Nephron (organoid): ENCODE results near the gene B3GNT7.

Experiments
- H3K27ac Mint-ChIP-seq, 3 experiments: 2 replicates each; pipeline ENCODE4 v1.8.0; 2020; ENCODE audit warnings: mixed read lengths in 3 of 3, mild to moderate bottlenecking in 2 of 3, moderate library complexity in 1 of 3
- H3K27me3 Mint-ChIP-seq: 2 replicates; pipeline ENCODE4 v1.8.0; 2021; ENCODE audit warnings: low read depth, mild to moderate bottlenecking, moderate library complexity, mixed read lengths
- H3K36me3 Mint-ChIP-seq: 2 replicates; pipeline ENCODE4 v1.8.0; 2020; ENCODE audit warnings: low read depth, mixed read lengths
- H3K4me1 Mint-ChIP-seq: 2 replicates; pipeline ENCODE4 v1.8.0; 2020; ENCODE audit warnings: mixed read lengths
- H3K4me3 Mint-ChIP-seq, 3 experiments: 2 replicates each; pipeline ENCODE4 v1.8.0; 2020; ENCODE audit warnings: mild to moderate bottlenecking in 3 of 3, mixed read lengths in 3 of 3, moderate library complexity in 2 of 3
- H3K9me3 Mint-ChIP-seq: 2 replicates; pipeline ENCODE4 v1.8.0; 2020; ENCODE audit warnings: mixed read lengths
- TF ChIP-seq, protein P1 (sequence below), 3 experiments: fragments of 200-600 bp; sonication (generic); IDR thresholded peaks; one replicate each; pipeline ENCODE4 v1.5.0; 2021; ENCODE audit warnings: antibody characterized with exemption in 3 of 3; ENCODE audit not compliant: unreplicated experiment in 3 of 3

The B3GNT7 gene

DNA sequence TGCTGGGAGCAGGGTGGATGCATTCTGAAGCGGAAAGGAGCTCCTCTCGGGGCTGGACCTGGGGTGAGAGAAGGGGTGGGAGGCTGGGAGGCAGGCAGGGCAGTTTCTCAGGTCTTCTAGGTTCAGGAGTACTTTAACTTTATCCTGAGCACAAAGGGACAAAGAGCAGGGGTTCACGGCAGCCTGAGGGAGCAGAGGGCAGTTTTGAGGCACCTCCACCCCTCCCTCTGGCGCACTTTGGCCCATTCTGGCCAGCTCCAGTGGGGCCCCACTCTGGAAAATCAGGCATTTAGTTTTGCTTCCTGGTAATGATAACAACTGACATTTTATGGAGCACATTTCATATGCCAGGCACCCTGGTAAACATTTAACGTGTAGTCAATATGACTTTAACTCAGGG, 14.3 kb downstream of the B3GNT7 start:
- Mint-ChIP-seq H3K27me3 (peaks cover 17% of the 10 kb centered on the region), H3K4me3 (no peak overlapping the region), H3K27ac (no peak overlapping the region), H3K9me3 (peaks cover 8% of the 10 kb centered on the region), H3K36me3 (no peaks in the 10 kb centered on the region), H3K4me1 (peaks cover 17% of the 10 kb centered on the region)
- TF ChIP-seq, protein P1, sequence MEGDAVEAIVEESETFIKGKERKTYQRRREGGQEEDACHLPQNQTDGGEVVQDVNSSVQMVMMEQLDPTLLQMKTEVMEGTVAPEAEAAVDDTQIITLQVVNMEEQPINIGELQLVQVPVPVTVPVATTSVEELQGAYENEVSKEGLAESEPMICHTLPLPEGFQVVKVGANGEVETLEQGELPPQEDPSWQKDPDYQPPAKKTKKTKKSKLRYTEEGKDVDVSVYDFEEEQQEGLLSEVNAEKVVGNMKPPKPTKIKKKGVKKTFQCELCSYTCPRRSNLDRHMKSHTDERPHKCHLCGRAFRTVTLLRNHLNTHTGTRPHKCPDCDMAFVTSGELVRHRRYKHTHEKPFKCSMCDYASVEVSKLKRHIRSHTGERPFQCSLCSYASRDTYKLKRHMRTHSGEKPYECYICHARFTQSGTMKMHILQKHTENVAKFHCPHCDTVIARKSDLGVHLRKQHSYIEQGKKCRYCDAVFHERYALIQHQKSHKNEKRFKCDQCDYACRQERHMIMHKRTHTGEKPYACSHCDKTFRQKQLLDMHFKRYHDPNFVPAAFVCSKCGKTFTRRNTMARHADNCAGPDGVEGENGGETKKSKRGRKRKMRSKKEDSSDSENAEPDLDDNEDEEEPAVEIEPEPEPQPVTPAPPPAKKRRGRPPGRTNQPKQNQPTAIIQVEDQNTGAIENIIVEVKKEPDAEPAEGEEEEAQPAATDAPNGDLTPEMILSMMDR (IDR thresholded peaks at IDR 0.05; ENCODE audit: unreplicated experiment in 3 of 3) = no peak

DNA sequence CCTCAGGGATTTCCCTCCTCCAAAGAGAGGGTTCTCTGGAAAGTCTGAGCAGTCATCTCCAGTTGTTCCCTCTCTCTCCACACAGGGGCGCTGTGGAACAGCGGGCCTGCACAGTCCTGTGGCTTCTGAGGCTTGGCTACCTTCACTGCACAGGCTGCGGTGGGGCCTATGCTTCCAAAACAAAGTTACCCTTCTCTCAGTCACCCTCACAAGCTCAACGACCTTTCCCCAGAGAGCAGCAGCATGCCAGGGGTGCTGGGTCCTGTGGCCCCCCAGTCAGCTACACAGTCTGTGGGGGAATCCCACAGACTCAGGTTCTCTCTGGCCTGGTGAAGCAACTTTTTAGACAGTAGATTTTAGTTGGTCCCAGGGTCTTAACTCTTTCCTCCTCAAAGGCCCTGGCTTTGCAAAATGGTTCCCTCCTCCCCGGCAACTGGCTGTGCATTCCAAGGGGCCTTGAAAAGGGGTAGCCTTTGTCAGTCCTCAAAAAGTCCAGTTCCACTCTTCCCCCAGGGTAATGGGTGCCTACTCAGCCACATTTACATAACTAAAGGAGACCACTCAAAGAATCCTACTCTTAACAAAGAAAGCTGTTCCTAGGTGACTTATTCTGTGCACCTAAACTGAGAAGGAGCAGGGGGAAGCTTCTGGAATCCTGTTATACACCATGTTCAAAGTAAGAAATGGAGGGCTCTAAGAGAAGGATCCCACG, 14.9 kb downstream of the B3GNT7 start:
- peak overlapping the region in 1 of 3 experiments; percentile 17 for H3K4me3 Mint-ChIP-seq
- TF ChIP-seq, protein P1 (IDR thresholded peaks at IDR 0.05; ENCODE audit: unreplicated experiment in 3 of 3) = peak in 1 of 3 experiments; percentile 24
- no peaks in the 10 kb centered on the region for H3K36me3 Mint-ChIP-seq
- peaks cover 17% of the 10 kb centered on the region for H3K4me1 Mint-ChIP-seq
- no peak overlapping the region for H3K27ac Mint-ChIP-seq
- peaks cover 17% of the 10 kb centered on the region for H3K27me3 Mint-ChIP-seq
- peaks cover 8% of the 10 kb centered on the region for H3K9me3 Mint-ChIP-seq

DNA sequence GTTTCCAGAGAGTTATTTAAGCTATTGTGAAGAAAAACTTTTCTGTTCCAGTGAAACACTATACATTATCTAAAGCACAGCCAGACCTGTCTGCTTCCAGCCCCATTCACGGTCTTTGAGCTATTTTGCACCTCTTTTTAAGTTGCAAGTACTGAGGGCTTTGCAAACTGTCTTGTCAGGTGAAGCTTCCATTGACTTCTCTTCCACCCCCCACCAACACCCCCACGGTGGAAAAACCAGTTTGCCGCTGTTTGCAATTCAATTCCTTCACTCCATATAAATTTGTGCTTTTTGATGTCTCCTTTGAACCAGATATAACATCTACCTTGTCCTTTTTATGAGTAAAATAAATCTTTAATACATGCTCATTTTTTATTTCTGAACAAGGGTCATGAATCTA, 15.7 kb downstream of the B3GNT7 start:
- Mint-ChIP-seq H3K4me3 (peak overlapping the region; percentile 75 to 84 (median 81)), H3K4me1 (peaks cover 17% of the 10 kb centered on the region), H3K27me3 (peaks cover 17% of the 10 kb centered on the region), H3K36me3 (no peaks in the 10 kb centered on the region), H3K27ac (peak overlapping the region; percentile 17 to 78 (median 50)), H3K9me3 (peaks cover 8% of the 10 kb centered on the region)
- TF ChIP-seq, protein P1 (IDR thresholded peaks at IDR 0.05; ENCODE audit: unreplicated experiment in 3 of 3) = no peak

- H3K27ac Mint-ChIP-seq = peak overlapping the region; percentile 17 to 78 (median 50)
- TF ChIP-seq, protein P1 (IDR thresholded peaks at IDR 0.05; ENCODE audit: unreplicated experiment in 3 of 3) = peak; percentile 85 to 96 (median 87)
- peaks cover 17% of the 10 kb centered on the region for H3K4me1 Mint-ChIP-seq
- peaks cover 17% of the 10 kb centered on the region for H3K27me3 Mint-ChIP-seq
- H3K9me3 Mint-ChIP-seq = peaks cover 8% of the 10 kb centered on the region
- no peaks in the 10 kb centered on the region for H3K36me3 Mint-ChIP-seq
- H3K4me3 Mint-ChIP-seq = peak overlapping the region; percentile 75 to 84 (median 81)
Measured at GRCh38 chr2:231411831-231412617, 16.5 kb downstream of the B3GNT7 start.

GRCh38 chr2:231412618-231412963, 17.1 kb downstream of the B3GNT7 start:
- H3K27ac Mint-ChIP-seq = peak overlapping the region in 1 of 3 experiments; percentile 14
- H3K27me3 Mint-ChIP-seq = peaks cover 17% of the 10 kb centered on the region
- H3K4me1 Mint-ChIP-seq = peaks cover 17% of the 10 kb centered on the region
- H3K9me3 Mint-ChIP-seq = peaks cover 8% of the 10 kb centered on the region
- H3K4me3 Mint-ChIP-seq = peak overlapping the region; percentile 59 to 75 (median 75)
- H3K36me3 Mint-ChIP-seq = no peaks in the 10 kb centered on the region
- TF ChIP-seq, protein P1 (IDR thresholded peaks at IDR 0.05; ENCODE audit: unreplicated experiment in 3 of 3) = no peak
